SH-SY5Y (cell line): ENCODE measurements around the gene NOTCH3.

Source experiments
- GATA2 ChIP-seq: IDR thresholded peaks from 2 replicates; pipeline ENCODE4 v1.6.1; 2011; ENCODE audit warnings: mild to moderate bottlenecking, low read depth, low read length
- GATA3 ChIP-seq: IDR thresholded peaks from 2 replicates; pipeline ENCODE4 v1.6.1; 2011; ENCODE audit warnings: low read depth, mild to moderate bottlenecking, low read length, moderate library complexity

- no peak for TF ChIP-seq GATA2
- TF ChIP-seq GATA3: no peak
Observed at GRCh38 chr19:15247107-15248014, 46.6 kb upstream of the NOTCH3 start.
